HCT116 (cell line): ENCODE measurements around the gene C11orf98.

Experiments used
- CEBPB ChIP-seq: IDR thresholded peaks from 2 replicates; pipeline ENCODE4 v1.6.1; 2012; ENCODE audit warnings: low read depth
- CTCF ChIP-seq, 3 experiments: fragments of 200-600 bp in 1 of 3; sonication (generic) in 1 of 3; IDR thresholded peaks in 2 of 3; conservative IDR thresholded peaks in 1 of 3; 2 replicates each; pipeline ENCODE4 v1.5.1; 2012 to 2017; ENCODE audit warnings: low read depth in 2 of 3, low read length in 2 of 3, antibody characterized with exemption in 1 of 3, borderline replicate concordance in 1 of 3, control low read depth in 1 of 3, mild to moderate bottlenecking in 1 of 3, mixed read lengths in 1 of 3, mixed run types in 1 of 3, moderate library complexity in 1 of 3; ENCODE audit not compliant: insufficient read depth in 1 of 3
- EGR1 ChIP-seq: IDR thresholded peaks from 2 replicates; pipeline ENCODE4 v1.6.1; 2012; ENCODE audit warnings: low read depth
- EZH2 ChIP-seq: fragments of 200-600 bp; sonication (generic); IDR thresholded peaks from 2 replicates; pipeline ENCODE4 v1.6.1; 2017; ENCODE audit warnings: antibody characterized with exemption, mixed run types
- EZH2phosphoT487 ChIP-seq: fragments of 200-600 bp; IDR thresholded peaks from 2 replicates; pipeline ENCODE4 v1.6.1; 2018; ENCODE audit warnings: antibody characterized with exemption, borderline replicate concordance
- FOSL1 ChIP-seq: IDR thresholded peaks from 2 replicates; pipeline ENCODE4 v1.6.1; 2012; ENCODE audit warnings: low read depth
- JUND ChIP-seq: IDR thresholded peaks from 2 replicates; pipeline ENCODE4 v1.6.1; 2012
- POLR2A ChIP-seq: IDR thresholded peaks from 2 replicates; pipeline ENCODE4 v1.7.0; 2011; ENCODE audit warnings: borderline replicate concordance; ENCODE audit not compliant: insufficient read depth, insufficient read length; ENCODE audit errors: extremely low read depth
- POLR2AphosphoS5 ChIP-seq: IDR thresholded peaks from 2 replicates; pipeline ENCODE4 v1.6.1; 2011; ENCODE audit warnings: mild to moderate bottlenecking, low read depth, low read length, moderate library complexity
- SRF ChIP-seq: IDR thresholded peaks from 2 replicates; pipeline ENCODE4 v1.6.1; 2012; ENCODE audit warnings: low read depth
- TCF7L2 ChIP-seq: IDR thresholded peaks from 2 replicates; pipeline ENCODE4 v1.7.0; 2011; ENCODE audit warnings: borderline replicate concordance, inconsistent platforms; ENCODE audit not compliant: insufficient read depth, insufficient read length; ENCODE audit errors: extremely low read depth
- YY1 ChIP-seq: IDR thresholded peaks from 2 replicates; pipeline ENCODE4 v1.6.1; 2011; ENCODE audit warnings: low read length, low read depth, moderate library complexity, mild to moderate bottlenecking; ENCODE audit not compliant: insufficient replicate concordance; ENCODE audit errors: extremely low read depth
- ZBTB33 ChIP-seq: IDR thresholded peaks from 2 replicates; pipeline ENCODE4 v1.6.1; 2011; ENCODE audit warnings: mild to moderate bottlenecking, low read length, moderate library complexity; ENCODE audit not compliant: insufficient replicate concordance; ENCODE audit errors: extremely low read depth
- ZNF274 ChIP-seq: fragments of 200-500 bp; sonication (Bioruptor generic); IDR thresholded peaks from 2 replicates; pipeline ENCODE4 v1.6.1; 2014; ENCODE audit warnings: mild to moderate bottlenecking, low read depth, low read length, inconsistent platforms

- TF ChIP-seq SRF (no peak), CTCF (IDR thresholded peaks at IDR 0.05 in 2 of 3, conservative IDR thresholded peaks at IDR 0.05 in 1 of 3; ENCODE audit: borderline replicate concordance in 1 of 3, insufficient read depth in 1 of 3, low read depth in 2 of 3, low read length in 2 of 3) (no peak), POLR2AphosphoS5 (no peak), POLR2A (no peak), JUND (no peak), ZBTB33 (no peak), ZNF274 (no peak), FOSL1 (no peak), EZH2 (no peak), YY1 (no peak), EZH2phosphoT487 (no peak), TCF7L2 (no peak), CEBPB (no peak), EGR1 (no peak)
Measured at GRCh38 chr11:62654297-62654696, 10.7 kb downstream of the C11orf98 start.
